Nephron (organoid): ENCODE results near the gene GNAT2.
A peak's percentile ranks its signal among the peaks of the same experiment; 100 is the strongest.

Source experiments
- H3K27ac Mint-ChIP-seq, 3 experiments: 2 replicates each; pipeline ENCODE4 v1.8.0; 2020; ENCODE audit warnings: mixed read lengths in 3 of 3, mild to moderate bottlenecking in 2 of 3, moderate library complexity in 1 of 3
- H3K27me3 Mint-ChIP-seq: 2 replicates; pipeline ENCODE4 v1.8.0; 2021; ENCODE audit warnings: low read depth, mild to moderate bottlenecking, moderate library complexity, mixed read lengths
- H3K36me3 Mint-ChIP-seq: 2 replicates; pipeline ENCODE4 v1.8.0; 2020; ENCODE audit warnings: low read depth, mixed read lengths
- H3K4me1 Mint-ChIP-seq: 2 replicates; pipeline ENCODE4 v1.8.0; 2020; ENCODE audit warnings: mixed read lengths
- H3K4me3 Mint-ChIP-seq, 3 experiments: 2 replicates each; pipeline ENCODE4 v1.8.0; 2020; ENCODE audit warnings: mild to moderate bottlenecking in 3 of 3, mixed read lengths in 3 of 3, moderate library complexity in 2 of 3
- H3K9me3 Mint-ChIP-seq: 2 replicates; pipeline ENCODE4 v1.8.0; 2020; ENCODE audit warnings: mixed read lengths
- TF ChIP-seq, protein P1 (sequence below), 3 experiments: fragments of 200-600 bp; sonication (generic); IDR thresholded peaks; one replicate each; pipeline ENCODE4 v1.5.0; 2021; ENCODE audit warnings: antibody characterized with exemption in 3 of 3; ENCODE audit not compliant: unreplicated experiment in 3 of 3

GNAT2 gene

DNA sequence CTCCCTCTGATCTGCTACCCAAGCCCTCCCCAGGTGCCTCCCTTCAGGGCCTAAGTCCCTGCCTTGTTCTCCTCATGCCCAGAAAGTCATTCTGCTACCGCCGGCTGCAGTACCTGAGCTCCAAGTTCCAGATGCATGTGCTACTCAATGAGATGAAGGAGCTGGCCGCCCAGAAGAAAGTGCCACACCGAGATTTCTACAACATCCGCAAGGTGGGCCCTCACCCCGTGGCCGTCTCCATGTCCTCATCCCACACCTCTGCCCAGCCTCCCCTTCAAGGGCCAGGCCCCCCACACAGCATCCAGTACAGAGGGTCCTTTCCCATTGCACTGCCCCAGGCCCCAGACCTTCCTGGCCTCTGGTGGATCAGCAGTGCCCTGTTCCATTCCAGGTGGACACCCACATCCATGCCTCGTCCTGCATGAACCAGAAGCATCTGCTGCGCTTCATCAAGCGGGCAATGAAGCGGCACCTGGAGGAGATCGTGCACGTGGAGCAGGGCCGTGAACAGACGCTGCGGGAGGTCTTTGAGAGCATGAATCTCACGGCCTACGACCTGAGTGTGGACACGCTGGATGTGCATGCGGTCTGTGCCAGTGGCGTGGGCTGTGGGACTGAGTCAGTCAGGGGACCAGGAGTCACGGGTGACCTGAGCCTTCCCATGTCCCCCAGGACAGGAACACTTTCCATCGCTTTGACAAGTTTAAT is 8.4 kb upstream of the GNAT2 start:
- peaks cover 45% of the 10 kb centered on the region for H3K36me3 Mint-ChIP-seq
- H3K4me3 Mint-ChIP-seq = peak overlapping the region in 1 of 3 experiments; percentile 10
- TF ChIP-seq, protein P1, sequence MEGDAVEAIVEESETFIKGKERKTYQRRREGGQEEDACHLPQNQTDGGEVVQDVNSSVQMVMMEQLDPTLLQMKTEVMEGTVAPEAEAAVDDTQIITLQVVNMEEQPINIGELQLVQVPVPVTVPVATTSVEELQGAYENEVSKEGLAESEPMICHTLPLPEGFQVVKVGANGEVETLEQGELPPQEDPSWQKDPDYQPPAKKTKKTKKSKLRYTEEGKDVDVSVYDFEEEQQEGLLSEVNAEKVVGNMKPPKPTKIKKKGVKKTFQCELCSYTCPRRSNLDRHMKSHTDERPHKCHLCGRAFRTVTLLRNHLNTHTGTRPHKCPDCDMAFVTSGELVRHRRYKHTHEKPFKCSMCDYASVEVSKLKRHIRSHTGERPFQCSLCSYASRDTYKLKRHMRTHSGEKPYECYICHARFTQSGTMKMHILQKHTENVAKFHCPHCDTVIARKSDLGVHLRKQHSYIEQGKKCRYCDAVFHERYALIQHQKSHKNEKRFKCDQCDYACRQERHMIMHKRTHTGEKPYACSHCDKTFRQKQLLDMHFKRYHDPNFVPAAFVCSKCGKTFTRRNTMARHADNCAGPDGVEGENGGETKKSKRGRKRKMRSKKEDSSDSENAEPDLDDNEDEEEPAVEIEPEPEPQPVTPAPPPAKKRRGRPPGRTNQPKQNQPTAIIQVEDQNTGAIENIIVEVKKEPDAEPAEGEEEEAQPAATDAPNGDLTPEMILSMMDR (IDR thresholded peaks at IDR 0.05; ENCODE audit: unreplicated experiment in 3 of 3) = no peak
- peaks cover 38% of the 10 kb centered on the region for H3K4me1 Mint-ChIP-seq
- H3K27ac Mint-ChIP-seq = no peak overlapping the region
- H3K9me3 Mint-ChIP-seq = no peaks in the 10 kb centered on the region
- no peaks in the 10 kb centered on the region for H3K27me3 Mint-ChIP-seq

DNA sequence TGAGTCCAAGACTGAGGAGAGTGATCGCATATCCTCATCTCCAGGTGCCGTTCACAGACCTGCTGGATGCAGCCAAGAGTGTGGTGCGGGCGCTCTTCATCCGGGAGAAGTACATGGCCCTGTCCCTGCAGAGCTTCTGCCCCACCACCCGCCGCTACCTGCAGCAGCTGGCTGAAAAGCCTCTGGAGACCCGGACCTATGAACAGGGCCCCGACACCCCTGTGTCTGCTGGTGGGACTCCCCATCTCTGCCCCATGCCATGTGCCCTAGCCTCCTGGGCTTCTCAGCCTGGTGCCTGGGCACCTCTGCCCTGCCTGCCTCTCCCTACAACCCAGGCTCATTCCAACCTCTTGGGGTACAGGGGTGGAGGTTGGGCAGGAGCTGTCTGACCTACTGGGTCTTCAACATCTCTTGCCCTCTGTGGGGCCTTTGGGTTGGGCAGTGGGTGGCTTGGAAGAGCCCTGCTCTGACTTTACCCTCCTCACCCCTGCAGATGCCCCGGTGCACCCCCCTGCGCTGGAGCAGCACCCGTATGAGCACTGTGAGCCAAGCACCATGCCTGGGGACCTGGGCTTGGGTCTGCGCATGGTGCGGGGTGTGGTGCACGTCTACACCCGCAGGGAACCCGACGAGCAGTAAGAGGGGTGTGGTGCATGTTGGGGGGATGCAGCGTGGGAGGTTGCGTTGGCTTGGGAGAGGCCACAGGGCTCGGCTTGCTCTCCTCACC is 7.4 kb upstream of the GNAT2 start:
- Mint-ChIP-seq H3K36me3 (peaks cover 42% of the 10 kb centered on the region), H3K9me3 (no peaks in the 10 kb centered on the region), H3K27me3 (no peaks in the 10 kb centered on the region), H3K4me1 (peaks cover 38% of the 10 kb centered on the region), H3K4me3 (no peak overlapping the region), H3K27ac (no peak overlapping the region)
- TF ChIP-seq, protein P1 (IDR thresholded peaks at IDR 0.05; ENCODE audit: unreplicated experiment in 3 of 3) = no peak

DNA sequence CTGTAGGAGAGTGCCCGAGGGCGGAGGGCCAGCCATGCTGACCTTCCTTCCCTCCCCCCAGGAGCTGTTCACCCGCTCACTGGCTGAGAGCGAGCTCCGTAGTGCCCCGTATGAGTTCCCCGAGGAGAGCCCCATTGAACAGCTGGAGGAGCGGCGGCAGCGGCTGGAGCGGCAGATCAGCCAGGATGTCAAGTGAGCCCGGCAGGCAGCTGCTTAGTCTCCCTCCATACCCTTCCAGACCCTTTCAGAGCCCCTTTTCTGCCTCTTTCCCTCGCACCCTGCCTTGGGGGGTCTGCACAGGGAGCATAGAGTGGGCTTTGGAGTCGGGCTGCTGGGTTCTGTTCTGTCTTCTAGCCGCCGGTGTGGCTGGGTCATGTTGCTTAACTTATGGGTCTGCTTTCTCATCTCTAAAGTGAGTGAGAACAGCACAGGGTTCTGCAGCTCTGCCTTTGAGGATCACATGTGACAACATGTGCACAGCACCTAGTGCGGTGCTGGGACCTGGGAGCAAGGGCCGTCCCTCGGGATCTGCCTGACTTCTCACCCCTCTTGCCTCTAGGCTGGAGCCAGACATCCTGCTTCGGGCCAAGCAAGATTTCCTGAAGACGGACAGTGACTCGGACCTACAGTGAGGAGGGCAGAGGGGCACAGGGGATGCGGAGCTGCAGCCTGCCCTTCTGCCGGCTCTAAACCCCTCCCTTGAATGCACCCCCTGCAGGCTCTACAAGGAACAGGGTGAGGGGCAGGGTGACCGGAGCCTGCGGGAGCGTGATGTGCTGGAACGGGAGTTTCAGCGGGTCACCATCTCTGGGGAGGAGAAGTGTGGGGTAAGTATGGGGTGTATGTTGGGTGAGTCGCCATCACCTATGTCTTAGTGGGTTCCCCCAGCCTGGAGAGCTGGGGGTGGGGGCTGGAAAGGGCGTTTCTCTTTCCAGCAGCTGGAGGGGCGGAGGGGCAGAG is 6.5 kb upstream of the GNAT2 start:
- Mint-ChIP-seq H3K27me3 (no peaks in the 10 kb centered on the region), H3K4me3 (peak overlapping the region; percentile 40 to 67 (median 56)), H3K9me3 (no peaks in the 10 kb centered on the region), H3K36me3 (peaks cover 36% of the 10 kb centered on the region), H3K4me1 (peaks cover 34% of the 10 kb centered on the region), H3K27ac (peak overlapping the region; percentile 63 to 80 (median 69))
- TF ChIP-seq, protein P1 (IDR thresholded peaks at IDR 0.05; ENCODE audit: unreplicated experiment in 3 of 3) = no peak

DNA sequence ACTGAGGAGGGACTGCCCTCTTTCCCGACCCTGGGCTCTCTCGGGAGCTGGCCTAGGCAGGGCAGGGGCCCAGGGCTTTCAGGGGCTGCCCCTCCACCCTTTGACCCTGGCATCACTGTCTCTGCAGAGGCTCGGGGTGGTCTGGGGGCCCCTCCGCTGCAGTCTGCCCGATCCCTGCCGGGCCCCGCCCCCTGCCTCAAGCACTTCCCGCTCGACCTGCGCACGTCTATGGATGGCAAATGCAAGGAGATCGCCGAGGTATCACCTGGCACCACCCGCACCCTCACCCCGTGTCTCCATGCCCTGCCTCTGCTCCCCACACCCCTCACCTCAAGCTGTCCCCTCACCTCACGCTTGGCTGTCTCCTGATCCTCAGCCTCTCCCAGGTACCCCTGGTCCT is 5.8 kb upstream of the GNAT2 start:
- Mint-ChIP-seq H3K4me3 (peak overlapping the region; percentile 40 to 67 (median 56)), H3K27ac (peak overlapping the region; percentile 63 to 80 (median 69)), H3K9me3 (no peaks in the 10 kb centered on the region), H3K27me3 (no peaks in the 10 kb centered on the region), H3K36me3 (peaks cover 35% of the 10 kb centered on the region), H3K4me1 (peaks cover 34% of the 10 kb centered on the region)
- TF ChIP-seq, protein P1 (IDR thresholded peaks at IDR 0.05; ENCODE audit: unreplicated experiment in 3 of 3) = no peak

DNA sequence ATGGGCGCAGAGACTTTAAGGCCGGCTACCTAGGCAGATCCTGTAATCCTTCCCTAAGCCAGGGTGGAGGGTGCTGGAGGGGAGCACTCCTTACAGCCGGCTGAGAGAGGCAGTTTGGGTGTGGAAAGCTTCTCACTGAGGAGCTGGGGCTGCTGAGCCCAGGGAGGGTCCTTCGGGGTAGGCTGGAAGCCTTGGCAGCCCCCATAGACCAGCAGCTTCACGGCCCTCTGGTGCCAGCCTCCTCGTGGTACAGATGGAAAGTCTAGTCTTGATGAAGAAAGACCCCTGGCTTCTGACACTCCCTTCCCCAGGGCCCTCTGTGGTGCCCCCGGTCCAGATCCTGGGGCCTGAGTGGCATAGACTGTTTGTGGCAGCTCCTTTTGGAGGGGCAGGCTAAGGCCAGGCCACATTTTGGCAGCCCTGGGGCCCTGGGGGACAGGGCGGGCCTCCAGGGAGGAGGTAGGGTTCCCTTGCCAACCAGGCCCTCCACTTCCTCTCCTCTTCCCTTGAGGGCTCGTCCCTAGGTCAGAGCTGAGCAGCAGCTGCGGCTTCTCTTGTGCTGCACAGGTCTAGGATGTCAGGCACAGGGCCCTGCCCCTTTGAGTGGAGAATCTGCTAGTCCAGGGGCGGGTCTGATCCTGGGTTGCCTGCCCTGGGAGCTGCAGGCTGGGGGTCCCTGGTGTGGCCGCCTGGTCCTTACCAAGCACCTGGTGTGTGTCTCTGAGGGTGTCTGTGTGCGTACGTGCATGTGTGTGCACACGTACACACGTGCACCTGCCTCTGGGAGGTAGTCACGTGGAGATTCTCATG is 5.0 kb upstream of the GNAT2 start:
- peaks cover 37% of the 10 kb centered on the region for H3K4me1 Mint-ChIP-seq
- H3K27me3 Mint-ChIP-seq = no peaks in the 10 kb centered on the region
- H3K36me3 Mint-ChIP-seq = peaks cover 27% of the 10 kb centered on the region
- no peaks in the 10 kb centered on the region for H3K9me3 Mint-ChIP-seq
- peak overlapping the region; percentile 19 to 58 (median 52) for H3K4me3 Mint-ChIP-seq
- TF ChIP-seq, protein P1 (IDR thresholded peaks at IDR 0.05; ENCODE audit: unreplicated experiment in 3 of 3) = no peak
- H3K27ac Mint-ChIP-seq = peak overlapping the region in 2 of 3 experiments; percentile 22 to 74
